ENCODE data around the gene MS4A12.
A peak's percentile ranks its signal among the peaks of the same experiment; 100 is the strongest.
"Not testable (repeated sequence)": the region's sequence is repeated elsewhere in the genome, so short reads cannot be mapped to it uniquely, and the experiment has no call there.

MS4A12 gene, protein sequence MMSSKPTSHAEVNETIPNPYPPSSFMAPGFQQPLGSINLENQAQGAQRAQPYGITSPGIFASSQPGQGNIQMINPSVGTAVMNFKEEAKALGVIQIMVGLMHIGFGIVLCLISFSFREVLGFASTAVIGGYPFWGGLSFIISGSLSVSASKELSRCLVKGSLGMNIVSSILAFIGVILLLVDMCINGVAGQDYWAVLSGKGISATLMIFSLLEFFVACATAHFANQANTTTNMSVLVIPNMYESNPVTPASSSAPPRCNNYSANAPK

DNA sequence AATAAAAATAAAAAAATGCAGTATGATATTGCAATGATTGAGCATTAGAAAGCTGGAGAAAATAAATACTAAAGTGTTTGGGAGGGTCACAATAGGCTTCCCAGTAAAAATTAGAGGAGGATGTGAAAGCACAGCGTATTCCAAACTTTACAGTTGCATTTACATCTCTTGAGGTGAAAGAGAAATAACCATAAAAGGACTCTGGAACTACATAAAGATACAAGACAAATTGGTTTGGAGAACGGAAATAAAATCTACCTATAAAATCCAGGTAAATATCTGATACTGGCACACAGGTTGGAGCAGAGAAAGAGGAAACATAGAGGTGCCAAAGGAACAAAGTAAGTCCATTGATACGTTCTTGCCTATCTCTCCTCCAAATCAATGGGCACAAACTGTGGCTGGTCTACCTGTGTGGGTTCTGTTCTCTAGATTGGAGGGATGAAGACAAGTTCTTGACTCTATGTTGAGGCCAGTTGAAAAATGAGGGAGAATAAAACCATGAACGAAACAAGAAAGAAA, at the start of gene MS4A12:
Gene MS4A12, plus strand, starts transcription at position 291 of the 522 bp plus-strand sequence. CDS start 4,541 bp downstream, outside the sequence.
- DNase-seq, result no peak

DNA sequence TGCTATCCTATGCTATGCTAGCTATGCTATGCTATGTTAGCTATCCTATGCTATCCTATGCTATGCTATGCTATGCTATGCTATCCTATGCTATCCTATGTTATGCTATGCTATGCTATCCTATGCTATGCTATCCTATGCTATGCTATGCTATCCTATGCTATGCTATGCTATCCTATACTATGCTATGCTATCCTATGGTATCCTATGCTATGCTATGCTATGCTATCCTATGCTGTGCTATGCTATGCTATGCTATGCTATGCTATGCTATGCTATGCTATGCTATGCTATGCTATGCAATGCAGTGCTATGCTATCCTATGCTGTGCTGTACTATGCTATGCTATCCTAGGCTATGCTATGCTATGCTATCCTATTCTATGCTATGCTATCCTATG, 45.5 kb upstream of the MS4A12 start:
- no peak for DNase-seq

DNA sequence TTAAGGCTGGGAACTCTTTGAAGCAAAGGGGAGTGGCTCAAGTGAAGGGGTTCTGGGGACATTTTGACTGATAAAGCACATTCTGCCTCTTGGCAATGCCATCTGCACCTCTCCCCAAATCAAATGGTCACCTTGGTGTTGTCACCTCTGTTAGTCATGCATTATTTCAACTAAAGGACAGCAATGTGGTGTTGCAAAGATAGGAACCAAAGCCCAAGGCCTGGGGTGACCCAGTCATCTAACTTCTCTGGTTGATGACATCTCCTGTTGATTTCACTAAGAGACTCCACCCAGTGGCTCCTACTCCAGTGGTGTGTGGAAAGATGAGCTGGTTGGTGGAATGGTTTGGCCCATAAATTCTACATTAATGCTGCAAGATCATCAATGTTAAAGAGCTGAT, 44.7 kb upstream of the MS4A12 start:
- DNase-seq, result no peak

DNA sequence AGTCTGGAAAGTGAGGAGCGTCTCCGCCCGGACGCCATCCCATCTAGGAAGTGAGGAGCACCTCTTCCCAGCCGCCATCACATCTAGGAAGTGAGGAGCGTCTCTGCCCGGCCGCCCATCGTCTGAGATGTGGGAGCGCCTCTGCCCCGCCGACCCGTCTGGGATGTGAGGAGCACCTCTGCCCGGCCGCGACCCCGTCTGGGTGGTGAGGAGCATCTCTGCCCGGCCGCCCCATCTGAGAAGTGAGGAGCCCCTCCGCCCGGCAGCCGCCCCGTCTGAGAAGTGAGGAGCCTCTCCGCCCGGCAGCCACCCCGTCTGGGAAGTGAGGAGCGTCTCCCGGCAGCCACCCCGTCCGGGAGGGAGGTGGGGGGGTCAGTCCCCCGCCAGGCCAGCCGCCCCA, 41.4 kb upstream of the MS4A12 start:
- DNase-seq, result not testable (repeated sequence)

DNA sequence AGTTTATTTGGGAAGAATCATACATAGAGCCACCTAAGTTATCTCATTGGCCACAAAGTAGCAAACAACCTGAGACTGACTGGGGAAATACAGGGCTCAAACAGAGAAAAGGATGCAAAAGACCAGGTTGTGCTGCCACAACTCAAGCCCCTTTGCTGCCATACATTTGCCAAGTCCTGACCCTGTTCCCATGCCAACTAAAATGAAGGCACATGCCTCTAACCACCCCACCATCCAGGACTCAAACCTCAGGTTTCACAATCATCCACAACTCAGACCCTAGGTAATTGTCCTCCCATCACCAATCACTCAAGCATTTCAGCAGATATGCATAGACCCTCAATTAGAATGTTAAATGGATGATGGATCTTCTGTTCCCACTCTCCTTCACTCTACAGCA, 38.4 kb upstream of the MS4A12 start:
- no peak for DNase-seq

DNA sequence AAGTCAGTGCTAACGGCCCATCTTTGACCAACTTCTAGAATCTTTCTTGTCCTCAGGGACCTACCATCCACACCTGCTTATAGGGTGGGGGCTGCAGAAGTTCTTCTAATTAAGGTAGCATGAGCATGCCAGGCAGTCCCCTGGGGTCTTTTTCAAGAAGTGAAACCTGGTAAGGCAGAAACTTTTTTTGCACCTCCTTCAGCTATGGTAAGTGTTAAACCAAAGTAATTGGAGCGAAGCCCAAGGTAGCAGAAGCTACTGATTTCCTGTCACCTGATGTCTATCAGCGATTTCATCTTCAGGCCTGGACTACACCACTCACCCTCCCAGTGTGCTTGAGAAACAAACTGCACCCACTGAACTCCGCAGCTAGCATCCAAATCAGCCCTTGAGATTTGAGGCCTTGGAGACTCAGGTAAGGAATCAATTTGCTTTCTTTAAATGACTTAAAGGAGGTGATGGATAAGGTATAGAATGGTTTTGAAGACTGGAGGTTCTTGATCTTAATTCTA, 37.0 kb upstream of the MS4A12 start, which contains the start of gene MS4A1:
Gene MS4A1, plus strand, starts transcription at position 317 of the 512 bp plus-strand sequence. CDS start 6,528 bp downstream, outside the sequence.
- no peak for DNase-seq

DNA sequence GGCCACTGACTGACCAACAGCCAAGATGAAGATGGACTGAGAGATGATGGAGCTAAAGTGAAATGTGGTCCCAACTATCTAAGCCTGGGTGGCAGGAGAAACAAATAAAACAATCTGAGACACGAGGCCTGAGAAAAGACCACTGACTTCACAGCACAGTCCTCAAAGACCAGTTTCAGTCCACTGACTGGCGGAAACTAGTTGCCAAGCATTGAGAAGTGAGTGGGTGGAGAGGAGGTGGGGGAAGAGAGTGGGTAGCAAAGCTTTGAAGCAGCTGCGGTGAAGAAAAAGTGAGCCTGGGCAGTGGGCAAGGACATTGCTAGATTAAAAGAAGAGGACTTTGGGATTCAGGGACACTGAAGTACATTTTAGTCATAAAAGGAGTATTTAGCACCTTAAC, 35.0 kb upstream of the MS4A12 start:
- DNase-seq, result no peak

DNA sequence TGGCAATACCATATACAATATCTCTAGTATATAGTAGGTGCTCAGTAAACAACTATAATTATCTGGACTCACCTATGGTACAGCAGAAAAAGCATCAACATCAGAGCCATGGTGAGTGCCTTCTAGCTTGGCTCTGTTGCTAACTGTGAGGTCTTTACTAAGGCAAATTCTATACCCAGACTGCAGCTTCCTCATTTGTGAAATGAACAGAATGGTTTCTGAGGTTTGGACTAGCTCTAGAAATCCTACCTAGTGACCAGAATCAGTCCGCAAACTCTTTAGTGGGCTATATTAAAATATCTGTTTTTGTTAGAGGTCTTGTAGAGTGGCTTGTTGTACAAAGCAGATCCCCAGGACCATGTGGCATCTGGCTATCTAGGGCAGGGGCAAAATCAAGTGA, 33.2 kb upstream of the MS4A12 start:
- no peak for DNase-seq

DNA sequence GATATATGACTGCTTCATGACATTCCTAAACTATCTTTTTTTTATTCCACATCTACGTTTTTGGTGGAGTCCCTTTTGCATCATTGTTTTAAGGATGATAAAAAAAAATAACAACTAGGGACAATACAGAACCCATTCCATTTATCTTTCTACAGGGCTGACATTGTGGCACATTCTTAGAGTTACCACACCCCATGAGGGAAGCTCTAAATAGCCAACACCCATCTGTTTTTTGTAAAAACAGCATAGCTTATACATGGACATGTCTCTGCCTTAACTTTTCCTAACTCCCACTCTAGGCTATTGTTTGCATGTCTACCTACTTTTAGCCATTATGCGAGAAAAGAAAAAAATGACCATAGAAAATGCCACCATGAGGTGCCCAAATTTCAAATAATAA, 23.7 kb upstream of the MS4A12 start:
- no peak for DNase-seq

DNA sequence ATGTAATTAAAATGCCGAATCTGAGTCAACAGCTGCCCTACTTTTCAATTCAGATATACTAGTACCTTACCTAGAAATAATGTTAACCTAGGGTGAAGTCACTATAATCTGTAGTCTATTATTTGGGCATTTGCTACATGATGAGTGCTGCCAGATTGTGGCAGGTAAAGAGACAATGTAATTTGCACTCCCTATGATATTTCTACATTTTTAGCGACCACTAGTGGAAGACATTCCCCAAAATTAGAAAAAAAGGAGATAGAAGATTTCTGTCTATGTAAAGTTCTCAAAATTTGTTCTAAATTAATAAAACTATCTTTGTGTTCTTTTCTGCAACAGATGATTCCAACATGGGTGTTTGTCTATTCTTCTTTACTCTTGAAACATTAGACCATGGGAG, 22.9 kb upstream of the MS4A12 start:
- no peak for DNase-seq

DNA sequence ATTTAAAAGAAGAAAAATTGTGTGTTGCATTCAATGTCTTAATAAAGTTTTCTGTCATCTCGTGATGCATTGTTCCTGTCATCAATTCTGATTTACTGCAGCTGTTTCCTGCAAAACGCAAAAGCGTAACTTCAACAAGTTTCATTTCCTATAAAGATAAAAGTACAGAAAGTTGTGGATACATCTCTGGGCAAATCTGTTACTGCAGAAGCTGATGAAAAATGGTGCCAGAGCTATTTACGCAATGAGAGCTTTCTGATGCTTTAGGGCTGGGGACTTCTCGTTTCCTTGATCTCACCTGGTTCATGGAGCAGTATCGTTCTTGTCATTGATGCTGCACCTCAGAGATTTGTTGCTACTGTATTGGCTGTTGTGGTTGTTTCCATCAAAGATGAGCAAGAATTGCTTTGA, 15.5 kb upstream of the MS4A12 start:
- no peak for DNase-seq

DNA sequence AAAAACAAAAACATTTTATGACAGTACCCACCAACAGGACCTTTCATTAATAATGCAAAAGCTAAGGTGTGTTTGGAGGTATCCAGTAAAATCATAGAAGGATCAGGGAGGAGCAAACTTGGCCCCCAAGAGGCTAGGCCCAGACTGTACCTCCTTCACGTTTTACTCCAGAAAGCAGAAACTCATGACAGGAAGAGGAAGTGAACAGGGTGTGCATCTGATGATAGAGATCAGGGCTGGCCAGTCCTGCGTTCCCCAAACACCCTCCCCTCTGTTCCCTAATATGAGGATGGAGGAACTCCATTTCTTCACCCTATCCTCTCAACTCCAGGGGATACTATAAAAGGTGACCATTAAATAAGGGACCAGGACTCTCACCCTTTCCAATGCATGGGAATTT, 10.2 kb upstream of the MS4A12 start:
- peak; percentile 42 for DNase-seq

DNA sequence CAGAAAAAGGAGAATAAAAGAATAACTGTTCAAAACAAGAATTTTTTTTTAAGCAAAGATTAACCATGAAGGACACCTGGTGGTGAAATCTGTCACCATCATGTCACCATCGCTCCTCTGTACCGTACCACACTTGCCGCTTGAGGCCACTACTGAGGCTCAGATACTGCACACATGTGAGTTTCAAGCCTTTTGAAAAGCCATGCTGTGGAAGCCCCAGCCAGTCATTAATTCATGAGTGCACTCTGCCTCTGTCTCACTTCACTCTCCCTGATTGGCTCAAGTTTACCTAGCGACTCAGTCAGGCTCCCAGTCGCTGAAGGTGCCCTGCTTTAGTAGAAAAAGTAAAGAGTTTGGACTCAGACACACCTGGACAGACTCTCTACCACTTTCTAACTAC, 6.6 kb upstream of the MS4A12 start:
- DNase-seq, result no peak

DNA sequence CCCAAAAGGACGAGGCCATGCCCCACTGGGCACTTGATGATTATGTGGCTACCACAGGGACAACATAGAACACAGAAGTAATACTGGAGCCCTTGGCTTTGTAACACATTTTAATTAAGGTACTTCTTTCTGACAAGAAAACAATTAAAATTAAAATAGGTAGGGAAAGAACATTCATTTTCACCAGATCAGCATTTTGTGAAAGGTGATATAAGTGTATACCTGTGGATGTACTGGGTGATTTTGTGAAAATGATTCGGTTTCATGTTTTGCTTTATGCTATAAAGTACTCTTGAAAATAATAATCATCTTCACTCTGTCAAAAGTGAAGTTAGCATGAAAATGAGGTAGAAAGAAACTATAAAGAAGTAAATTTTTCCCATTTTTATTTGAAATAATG, 876 bp downstream of the MS4A12 start:
- DNase-seq, result no peak

DNA sequence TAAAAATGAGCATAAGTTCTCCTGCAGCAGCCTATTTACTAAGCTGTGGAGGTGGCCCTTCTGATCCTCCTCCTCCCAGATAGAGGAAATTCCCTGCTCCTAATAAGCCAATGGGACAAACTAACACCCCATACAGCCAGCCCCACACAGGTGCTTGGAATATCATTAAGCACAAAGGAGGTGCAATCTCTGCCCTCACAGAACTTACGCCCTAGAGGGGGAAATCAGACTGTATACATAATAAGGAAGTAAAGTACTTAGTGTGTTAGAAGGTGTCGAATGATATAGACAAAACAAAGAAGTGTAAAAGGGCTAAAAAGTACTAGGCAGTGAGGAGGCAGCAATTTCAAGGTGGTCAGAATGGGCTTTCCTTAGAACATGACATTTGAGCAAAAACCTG, 5.8 kb downstream of the MS4A12 start:
- DNase-seq, result no peak

DNA sequence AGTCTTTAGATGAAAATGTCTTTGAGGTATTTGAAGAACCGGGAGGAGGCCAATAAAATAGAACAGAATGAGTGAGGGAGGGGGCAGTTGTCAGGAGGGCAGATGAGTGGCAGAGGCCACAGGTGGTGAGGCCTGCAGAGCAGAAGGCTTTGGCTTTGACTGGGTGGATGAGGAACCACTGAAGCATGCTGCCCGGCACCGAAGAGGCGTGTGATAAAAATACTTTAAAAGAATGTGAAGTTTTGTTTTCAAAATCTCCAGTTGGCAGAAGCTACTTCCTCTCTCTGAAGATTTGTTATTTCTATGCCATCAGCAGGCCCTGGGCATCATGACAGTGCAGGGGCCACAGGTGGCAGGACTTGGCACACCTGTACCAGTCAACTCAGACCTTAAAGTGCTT, 6.3 kb downstream of the MS4A12 start:
- no peak for DNase-seq

DNA sequence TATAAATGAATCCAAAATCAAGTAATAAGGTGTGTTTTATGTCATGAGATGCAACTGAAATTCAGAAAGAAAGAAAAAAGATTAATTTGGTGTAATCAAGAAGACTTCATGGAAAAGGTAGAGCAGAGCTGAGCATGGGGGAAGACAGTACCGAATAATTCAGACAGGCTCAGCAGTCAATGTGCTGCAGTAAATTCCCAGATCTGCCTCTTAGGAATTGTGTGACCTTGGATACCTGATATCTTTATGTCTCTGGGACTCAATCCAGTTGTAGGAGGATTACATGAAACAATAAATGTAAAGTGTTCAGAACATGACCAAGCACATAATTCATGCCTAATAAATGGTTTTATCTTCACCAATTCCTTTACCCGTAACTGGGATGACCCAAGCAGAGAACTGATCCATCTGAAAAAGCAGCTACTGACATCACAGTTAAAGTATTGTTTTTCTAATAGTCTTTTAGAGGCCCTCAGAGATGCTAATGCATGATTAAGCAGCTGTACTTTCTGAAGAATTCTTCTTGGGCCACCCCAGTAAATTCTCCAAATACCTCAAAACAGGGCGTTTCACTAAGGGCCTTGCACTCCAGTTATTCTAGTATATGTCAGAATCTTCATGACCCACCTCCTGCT, 7.8 kb downstream of the MS4A12 start:
- DNase-seq, result no peak

DNA sequence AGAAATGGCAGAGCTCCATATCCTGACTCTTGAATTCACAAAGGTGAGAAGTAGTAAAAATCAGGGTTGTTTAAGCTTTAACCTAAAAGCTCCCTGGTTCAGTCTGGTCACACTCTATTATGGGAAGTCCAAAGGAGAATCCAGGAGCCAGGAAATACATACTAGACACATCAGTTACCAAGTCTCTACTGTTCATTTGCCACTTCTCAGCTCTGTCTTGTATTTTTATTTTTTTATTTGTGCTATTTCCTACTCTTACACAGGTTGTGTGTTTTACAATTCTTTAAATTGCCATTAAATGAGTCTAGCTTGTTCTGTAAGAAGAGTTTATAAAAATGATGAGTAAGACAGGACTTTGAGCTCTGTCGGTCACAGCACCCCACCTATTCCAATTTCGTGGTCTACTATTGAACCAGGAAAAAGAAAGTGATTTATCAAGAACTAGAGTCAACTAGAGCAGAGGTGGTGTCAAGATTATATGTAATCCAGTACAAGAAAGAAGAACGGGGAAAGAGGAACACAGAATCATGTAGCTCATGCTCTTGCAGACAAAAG, 9.7 kb downstream of the MS4A12 start:
- DNase-seq, result no peak

DNA sequence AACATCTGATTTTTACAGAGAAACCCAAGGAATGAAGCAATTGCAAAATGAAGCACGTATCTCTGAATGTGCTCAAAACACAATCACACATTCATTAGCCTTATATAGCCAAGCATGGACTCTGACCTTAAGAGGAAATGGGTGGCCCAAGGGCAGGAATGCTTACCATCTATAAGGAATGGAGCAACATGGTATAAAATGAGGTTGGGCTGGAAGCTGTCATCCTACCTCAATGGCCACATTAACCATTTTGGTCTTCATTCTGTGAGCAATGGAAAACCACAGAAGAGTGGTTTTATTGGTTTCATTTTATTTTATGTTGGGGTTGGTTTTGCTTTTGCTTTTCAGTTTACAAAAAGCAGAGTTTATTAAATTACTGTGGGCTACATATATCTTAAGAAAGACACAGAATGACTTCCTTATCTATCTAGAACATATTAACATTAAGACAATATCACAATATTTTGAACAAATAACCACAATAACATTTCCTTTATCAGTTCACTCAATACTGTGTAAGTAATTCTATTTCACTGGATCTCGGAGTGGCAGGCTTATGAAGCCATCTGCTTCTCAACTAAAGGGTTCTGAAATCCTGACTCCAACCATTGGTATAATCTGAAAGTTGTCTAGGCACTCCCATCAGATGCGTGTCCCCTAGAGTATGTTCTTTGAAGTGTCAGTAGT, 11.8 kb downstream of the MS4A12 start:
- DNase-seq, result no peak

DNA sequence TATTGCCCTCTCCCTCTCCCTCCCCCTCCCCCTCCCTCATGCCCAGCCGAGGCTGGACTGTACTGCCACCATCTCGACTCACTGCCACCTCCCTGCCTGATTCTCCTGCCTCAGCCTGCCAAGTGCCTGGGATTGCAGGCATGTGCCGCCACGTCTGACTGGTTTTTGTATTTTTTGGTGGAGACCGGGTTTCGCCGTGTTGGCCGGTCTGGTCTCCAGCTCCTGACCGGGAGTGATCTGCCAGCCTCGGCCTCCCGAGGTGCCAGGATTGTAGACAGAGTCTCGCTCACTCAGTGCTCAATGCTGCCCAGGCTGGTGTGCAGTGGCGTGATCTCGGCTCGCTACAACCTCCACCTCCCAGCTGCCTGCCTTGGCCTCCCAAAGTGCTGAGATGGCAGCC, 17.0 kb downstream of the MS4A12 start:
- DNase-seq, result not testable (repeated sequence)

DNA sequence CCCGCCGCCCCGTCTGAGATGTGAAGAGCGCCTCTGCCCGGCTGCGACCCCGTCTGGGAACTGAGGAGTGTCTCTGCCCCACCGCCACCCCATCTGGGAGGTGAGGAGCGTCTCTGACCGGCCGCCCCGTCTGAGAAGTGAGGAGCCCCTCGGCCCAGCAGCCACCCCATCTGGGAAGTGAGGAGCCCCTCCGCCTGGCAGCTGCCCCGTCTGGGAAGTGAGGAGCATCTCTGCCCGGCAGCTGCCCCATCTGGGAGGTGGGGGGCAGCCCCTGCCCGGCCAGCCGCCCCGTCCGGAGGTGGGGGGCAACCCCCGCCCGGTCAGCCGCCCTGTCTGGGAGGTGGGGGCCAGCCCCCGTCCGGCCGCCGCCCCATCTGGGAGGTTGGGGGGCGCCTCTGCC, 17.6 kb downstream of the MS4A12 start:
- not testable (repeated sequence) for DNase-seq

DNA sequence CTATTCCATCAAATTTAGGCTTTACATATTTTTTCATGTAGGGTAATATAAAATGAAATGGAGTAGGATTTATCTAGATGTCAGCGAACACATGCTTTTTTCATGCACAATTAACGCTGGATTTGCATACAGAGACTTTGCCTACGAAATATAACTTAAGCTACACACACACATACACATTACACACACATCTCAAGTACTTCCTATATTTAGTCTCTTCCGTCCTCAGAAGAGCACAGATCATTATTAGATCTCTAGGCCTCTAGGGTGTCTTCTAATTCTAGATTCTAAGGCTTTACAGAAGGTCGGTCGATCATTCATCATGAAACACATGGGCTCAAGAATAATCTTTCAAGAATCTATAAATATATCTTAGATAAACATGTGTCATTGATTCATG, 18.8 kb downstream of the MS4A12 start:
- no peak for DNase-seq

DNA sequence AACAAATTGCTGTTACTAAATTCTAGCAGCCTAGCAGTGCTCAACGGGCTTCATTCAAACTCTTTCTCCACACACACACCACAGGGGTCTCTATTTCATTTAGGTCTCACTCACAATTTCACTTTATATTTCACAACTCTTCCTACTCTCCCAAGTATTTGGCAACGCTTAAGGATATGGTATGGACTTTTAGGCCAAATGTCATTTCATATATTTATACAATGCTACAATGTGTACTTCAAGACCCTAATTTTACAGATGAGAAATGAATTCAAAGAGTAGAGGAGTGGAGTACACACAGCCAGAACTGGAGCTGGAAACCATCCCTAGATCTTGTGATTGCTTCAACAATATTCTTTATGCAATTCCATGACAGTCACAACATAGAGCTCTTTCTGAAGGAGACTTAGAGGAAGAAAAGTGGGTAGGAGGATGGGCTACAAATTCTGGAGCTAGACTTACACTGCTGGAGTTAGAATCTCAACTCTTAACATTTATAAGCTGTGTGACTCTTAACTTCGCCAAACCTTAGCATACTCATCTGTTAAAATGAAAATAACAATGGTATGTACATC, 20.2 kb downstream of the MS4A12 start:
- no peak for DNase-seq

Measured in GDM1 (cell line).